ENCODE data around the gene PPP4R4. TPM values are rescaled to one million over a fixed set of nuclear protein-coding genes. Genes with fewer than 3 reads are reported as not detected.

Gene PPP4R4
- total and polyA plus RNA-seq, 2 donors: 0.37 to 0.63 TPM

- no peaks in the 10 kb centered on the region for H3K4me1 ChIP-seq (ENCODE audit: insufficient read depth)
- H3K27ac ChIP-seq (ENCODE audit: low read depth): no peak within 1 kb of the TSS
- no peaks in the 10 kb centered on the region for H3K36me3 ChIP-seq (ENCODE audit: insufficient read depth)
- no peak within 1 kb of the TSS for H3K4me3 ChIP-seq (ENCODE audit: low read depth, low read length)
- 67% methylated on average over 15 of the region's 15 CpGs for WGBS
- DNase-seq (ENCODE audit: extremely low spot score): no peak
Observed at GRCh38 chr14:94322648-94323570, 148.8 kb downstream of the PPP4R4 start, which contains the start of gene SERPINA6. SERPINA6 (minus strand) TSS chr14:94323336; CDS start chr14:94314648, 8,688 bp downstream.

- no peak for DNase-seq (ENCODE audit: extremely low spot score)
- Histone ChIP-seq H3K4me3 (ENCODE audit: low read depth, low read length) (no peak overlapping the region), H3K4me1 (ENCODE audit: insufficient read depth) (no peaks in the 10 kb centered on the region), H3K36me3 (ENCODE audit: insufficient read depth) (no peaks in the 10 kb centered on the region), H3K27ac (ENCODE audit: low read depth) (no peak overlapping the region)
- 78% methylated on average over 2 of the region's 2 CpGs for WGBS
Observed at GRCh38 chr14:94328196-94328595, 154.1 kb downstream of the PPP4R4 start.

Other genes with a start within 250 kb of the PPP4R4 start
- not detected for gene FAM181A, start 247.0 kb upstream of the PPP4R4 start, total RNA-seq
- not detected for gene FAM181A, start 247.0 kb upstream of the PPP4R4 start, polyA plus RNA-seq
- gene ASB2, start 197.8 kb upstream of the PPP4R4 start, total RNA-seq: 32.3 TPM
- gene ASB2, start 197.8 kb upstream of the PPP4R4 start, polyA plus RNA-seq: 72.7 TPM
- not detected for gene CCDC197, start 177.0 kb upstream of the PPP4R4 start, total RNA-seq
- gene CCDC197, start 177.0 kb upstream of the PPP4R4 start, polyA plus RNA-seq: not detected
- 2.0 TPM for gene OTUB2, start 148.0 kb upstream of the PPP4R4 start, total RNA-seq
- 0.41 TPM for gene OTUB2, start 148.0 kb upstream of the PPP4R4 start, polyA plus RNA-seq
- gene DDX24, start 93.1 kb upstream of the PPP4R4 start, total RNA-seq: 55.1 TPM
- 144 TPM for gene DDX24, start 93.1 kb upstream of the PPP4R4 start, polyA plus RNA-seq
- gene IFI27L1, start 93.0 kb upstream of the PPP4R4 start, total RNA-seq: 7.2 TPM
- gene IFI27L1, start 93.0 kb upstream of the PPP4R4 start, polyA plus RNA-seq: 18.9 TPM
- 19.9 TPM for gene IFI27, start 63.6 kb upstream of the PPP4R4 start, total RNA-seq
- gene IFI27, start 63.6 kb upstream of the PPP4R4 start, polyA plus RNA-seq: 417 TPM
- 16.6 TPM for gene IFI27L2, start 44.7 kb upstream of the PPP4R4 start, total RNA-seq
- gene IFI27L2, start 44.7 kb upstream of the PPP4R4 start, polyA plus RNA-seq: 77.6 TPM
- not detected for gene SERPINA10, start 118.9 kb downstream of the PPP4R4 start, total RNA-seq
- 0.10 TPM for gene SERPINA10, start 118.9 kb downstream of the PPP4R4 start, polyA plus RNA-seq
- not detected for gene SERPINA6, start 149.0 kb downstream of the PPP4R4 start, total RNA-seq
- 0.14 TPM for gene SERPINA6, start 149.0 kb downstream of the PPP4R4 start, polyA plus RNA-seq
- gene SERPINA2, start 192.4 kb downstream of the PPP4R4 start, total RNA-seq: not detected
- gene SERPINA2, start 192.4 kb downstream of the PPP4R4 start, polyA plus RNA-seq: not detected
- 1.9 TPM for gene SERPINA1, start 214.3 kb downstream of the PPP4R4 start, total RNA-seq
- 51.8 TPM for gene SERPINA1, start 214.3 kb downstream of the PPP4R4 start, polyA plus RNA-seq

All from urinary bladder (tissue), 4 donors.